ENCODE results near the gene RASL10A. TPM values are rescaled to one million over a fixed set of nuclear protein-coding genes. Genes with fewer than 3 reads are reported as not detected.

Gene RASL10A
- total RNA-seq, 1 donor from 2014 or later: 1.2 TPM

GRCh38 chr22:29326481-29326880 lies 11.0 kb upstream of the RASL10A start:
- intact Hi-C loops (cut with micrococcal nuclease): no loop called here
- no peak for ATAC-seq
- no peak for DNase-seq

- ATAC-seq (no peak), DNase-seq (no peak)
- intact Hi-C loops (cut with micrococcal nuclease): no loop called here
Observed at GRCh38 chr22:29325785-29326315, 10.4 kb upstream of the RASL10A start.

DNA sequence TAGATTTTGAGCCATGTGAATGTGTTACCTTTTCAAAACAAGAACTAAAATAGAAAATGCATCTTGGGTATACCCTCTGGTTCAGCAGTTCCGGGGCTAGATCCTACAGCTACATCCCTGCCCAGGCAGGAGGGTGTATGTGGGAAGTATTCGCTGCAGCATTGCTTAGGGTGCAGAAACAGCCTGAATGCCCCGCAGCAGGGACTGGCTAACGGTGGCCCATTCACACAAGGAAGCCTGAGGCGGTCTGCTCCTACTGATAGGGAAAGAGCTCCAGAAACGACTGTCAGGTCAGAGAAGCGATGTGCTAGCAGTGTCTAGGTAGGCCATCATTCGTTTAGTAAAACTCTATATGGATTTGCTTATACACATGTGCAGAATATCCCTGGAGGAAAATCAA lies 9.9 kb upstream of the RASL10A start:
- DNase-seq: no peak
- intact Hi-C loops (cut with micrococcal nuclease): no loop called here
- ATAC-seq: no peak

- DNase-seq (no peak), ATAC-seq (no peak)
- intact Hi-C loops (cut with micrococcal nuclease): no loop called here
Observed at GRCh38 chr22:29323641-29324040, 8.1 kb upstream of the RASL10A start.

GRCh38 chr22:29320546-29320945 lies 5.0 kb upstream of the RASL10A start:
- DNase-seq (no peak), ATAC-seq (no peak)
- intact Hi-C loops (cut with micrococcal nuclease): no loop called here

- intact Hi-C loops (cut with micrococcal nuclease): no loop called here
- ATAC-seq (no peak), DNase-seq (no peak)
Observed at GRCh38 chr22:29319072-29319471, 3.6 kb upstream of the RASL10A start.

DNA sequence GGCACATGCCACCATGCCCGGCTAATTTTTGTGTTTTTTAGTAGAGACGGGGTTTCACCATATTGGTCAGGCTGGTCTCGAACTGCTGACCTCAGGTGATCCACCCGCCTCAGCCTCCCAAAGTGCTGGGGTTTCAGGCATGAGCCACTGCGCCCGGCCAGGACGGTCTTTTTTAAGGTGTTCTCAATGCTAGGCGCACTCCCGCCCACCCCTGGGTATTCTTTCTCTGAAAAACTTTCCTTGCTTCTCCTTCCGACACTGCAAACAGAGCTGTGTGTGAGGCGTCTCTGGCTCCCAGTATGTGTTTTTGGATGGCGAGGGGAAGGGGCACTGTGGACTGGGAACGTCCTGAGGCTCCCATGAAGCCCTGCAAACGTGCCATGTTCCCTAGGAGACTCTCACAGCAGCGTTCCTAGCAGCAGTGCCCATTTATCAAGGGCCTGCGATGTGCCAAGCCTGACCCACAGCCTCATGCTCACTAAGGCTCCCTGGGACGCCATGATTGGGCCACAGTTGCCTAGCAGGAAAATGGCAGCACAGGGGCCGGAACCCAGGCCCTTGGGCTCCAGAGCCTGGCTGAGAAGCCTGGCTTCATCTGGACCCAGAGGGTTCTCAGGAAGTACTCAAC lies 2.4 kb upstream of the RASL10A start:
- DNase-seq (no peak), ATAC-seq (no peak)
- intact Hi-C loops (cut with micrococcal nuclease): no loop called here

DNA sequence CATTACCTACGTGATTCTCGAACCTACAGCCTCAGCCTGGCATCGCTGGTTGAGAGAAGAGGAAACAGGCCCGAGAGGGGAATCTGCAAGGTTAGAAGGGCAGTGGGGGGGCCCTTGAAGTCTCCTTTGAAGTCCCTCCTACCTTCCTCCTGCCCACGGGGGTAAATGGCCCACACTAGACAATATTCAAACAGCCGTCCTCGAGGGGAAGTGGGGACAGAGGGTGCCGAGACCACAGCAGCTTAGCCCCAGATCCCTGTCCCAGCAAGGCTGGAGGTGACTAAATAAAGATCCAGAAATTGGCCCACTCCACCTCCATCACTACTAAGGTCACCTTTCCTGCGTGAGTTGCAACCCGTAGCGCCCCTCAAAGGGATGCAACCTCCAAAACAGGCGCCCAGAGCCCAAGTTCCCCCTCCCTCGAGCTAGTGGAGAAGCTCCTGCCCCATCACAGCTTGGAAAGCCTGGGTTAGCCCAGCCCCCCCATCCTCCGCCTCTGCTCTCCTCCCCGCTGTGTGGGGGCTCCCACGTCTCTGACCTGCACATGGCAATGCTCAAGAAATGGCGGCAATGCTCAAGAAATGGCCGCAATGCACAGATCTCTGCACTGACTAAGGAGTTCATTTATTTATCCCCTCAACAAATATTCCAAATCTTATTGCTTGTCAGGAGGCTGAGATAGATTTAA lies 788 bp upstream of the RASL10A start:
- intact Hi-C loops (cut with micrococcal nuclease): no loop called here
- no peak for ATAC-seq

DNA sequence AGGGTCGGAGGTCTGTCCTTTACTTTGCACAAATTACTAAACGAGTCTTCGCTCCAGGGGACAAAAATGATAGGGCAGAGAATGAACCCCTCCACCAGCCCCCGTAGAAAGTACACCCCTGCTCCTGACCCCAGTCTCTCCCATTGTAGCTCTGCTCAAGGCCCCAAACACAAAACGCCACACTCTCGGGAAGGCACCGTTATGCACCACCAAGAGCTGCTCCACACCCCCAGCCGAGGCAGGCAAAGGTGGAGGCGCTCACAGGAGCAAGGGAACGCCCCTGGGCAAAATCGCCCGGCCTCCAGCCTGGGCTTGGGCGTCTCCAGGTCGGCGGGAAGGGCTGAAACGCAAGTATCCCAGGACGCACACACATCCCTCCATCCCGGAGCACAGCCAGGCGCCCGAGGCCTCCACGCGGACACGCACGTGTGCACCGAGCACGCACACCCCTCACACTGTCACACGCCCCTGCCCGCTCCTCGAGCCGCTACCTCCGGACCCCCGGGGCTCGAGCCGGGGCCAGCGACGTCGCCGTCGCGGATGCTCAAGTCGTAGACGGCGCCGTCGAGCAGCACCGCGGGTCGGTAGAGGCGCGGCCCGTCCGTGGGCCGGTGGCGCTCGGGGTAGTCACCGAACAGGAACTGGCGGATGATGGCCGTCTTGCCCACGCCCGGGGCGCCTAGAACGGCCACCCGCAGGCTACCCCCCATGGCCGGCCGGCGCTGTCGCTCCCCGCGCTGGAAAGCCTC lies 786 bp downstream of the RASL10A start:
- DNase-seq (no peak), ATAC-seq (no peak)
- intact Hi-C loops (cut with micrococcal nuclease): no loop called here

More for the DNA sequence above, 788 bp upstream of the RASL10A start:
- no peak for DNase-seq

DNA sequence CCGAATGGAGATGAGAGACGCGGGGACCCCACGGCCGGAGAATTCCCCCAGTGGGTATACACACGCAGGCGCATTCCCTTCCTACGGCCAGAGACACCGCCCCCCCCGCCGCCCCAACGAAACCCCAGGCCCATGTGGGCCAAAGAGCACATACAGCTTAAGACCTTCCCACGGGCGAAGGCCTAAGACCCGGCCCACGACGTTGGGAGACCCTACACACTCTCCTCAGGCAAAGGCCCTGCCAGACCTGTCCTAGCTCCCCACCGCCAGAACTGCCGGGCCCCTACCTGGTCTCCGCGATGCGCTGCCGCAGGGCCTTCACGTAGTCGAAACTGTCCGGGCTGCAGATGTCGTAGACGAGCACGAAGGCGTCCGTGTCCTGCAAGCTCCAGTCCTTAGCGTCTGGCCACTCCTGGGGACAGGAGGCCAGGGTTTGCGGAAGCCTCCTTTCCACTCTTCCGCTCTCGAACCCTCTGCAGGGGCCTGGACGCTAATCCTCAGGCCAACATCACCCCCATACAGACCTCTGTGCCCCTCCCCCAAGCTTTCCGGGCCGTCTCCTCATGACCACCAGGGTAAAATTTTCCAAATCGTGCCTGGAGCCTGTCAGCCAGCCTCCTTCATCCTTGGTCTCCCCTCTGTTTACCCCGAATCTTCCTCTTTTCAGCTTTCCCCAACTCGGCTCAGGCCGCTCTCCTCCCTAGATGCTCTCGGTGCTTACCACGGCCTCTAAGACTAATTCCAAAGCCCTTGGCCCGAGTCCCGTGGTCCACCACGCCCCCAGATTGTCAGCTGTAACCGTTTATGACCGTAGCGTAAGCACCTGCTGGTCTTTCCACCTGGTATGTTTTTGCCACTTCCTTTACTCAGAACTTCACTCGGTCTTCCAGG lies 1.7 kb downstream of the RASL10A start:
- ATAC-seq: no peak
- intact Hi-C loops (cut with micrococcal nuclease): no loop called here
- DNase-seq: no peak

GRCh38 chr22:29313126-29313575 lies 2.3 kb downstream of the RASL10A start:
- ATAC-seq: peak; percentile 2
- intact Hi-C loops (cut with micrococcal nuclease): no loop called here
- peak; percentile 67 for DNase-seq

- intact Hi-C loops (cut with micrococcal nuclease): no loop called here
- no peak for DNase-seq
- ATAC-seq: no peak
Observed at GRCh38 chr22:29312218-29313125, 3.0 kb downstream of the RASL10A start.

GRCh38 chr22:29311464-29312217 lies 3.9 kb downstream of the RASL10A start:
- ATAC-seq (peak; percentile 0), DNase-seq (peak; percentile 64)
- intact Hi-C loops (cut with micrococcal nuclease): no loop called here

GRCh38 chr22:29310863-29311339 lies 4.6 kb downstream of the RASL10A start:
- intact Hi-C loops (cut with micrococcal nuclease): no loop called here
- DNase-seq: peak; percentile 96
- ATAC-seq: peak; percentile 61

DNA sequence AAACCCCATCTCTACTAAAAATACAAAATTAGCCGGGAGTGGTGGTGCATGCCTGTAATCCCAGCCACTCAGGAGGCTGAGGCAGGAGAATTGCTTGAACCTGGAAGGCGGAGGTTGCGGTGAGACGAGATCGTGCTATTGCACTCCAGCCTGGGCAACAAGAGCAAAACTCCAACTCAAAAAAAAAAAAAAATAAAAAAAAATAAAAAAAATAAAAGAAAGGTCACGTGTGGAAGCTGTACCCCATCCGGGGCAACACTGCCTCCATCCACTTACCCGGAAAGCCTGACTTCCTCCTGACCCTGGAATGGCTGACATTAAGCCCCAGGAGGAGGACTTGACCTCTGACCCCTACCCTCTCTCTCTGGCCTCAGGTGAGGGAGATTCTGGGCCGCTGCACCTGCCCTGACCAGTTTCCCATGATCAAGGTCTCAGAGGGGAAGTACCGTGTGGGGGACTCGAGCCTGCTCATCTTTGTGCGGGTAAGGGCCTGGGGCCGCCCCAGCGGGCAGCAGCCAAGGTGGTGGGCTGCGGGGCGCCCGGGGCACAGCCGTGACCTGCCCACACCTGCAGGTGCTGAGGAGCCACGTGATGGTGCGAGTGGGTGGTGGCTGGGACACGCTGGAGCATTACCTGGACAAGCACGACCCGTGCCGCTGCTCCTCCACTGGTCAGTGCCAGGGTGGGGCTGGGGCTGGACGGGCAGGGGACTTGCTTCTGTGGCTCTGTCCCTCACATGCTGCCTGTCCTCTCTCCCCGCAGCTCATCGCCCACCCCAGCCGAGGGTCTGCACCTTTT lies 5.2 kb downstream of the RASL10A start:
- no peak for ATAC-seq
- no peak for DNase-seq
- intact Hi-C loops (cut with micrococcal nuclease): no loop called here

- intact Hi-C loops (cut with micrococcal nuclease): no loop called here
- peak; percentile 83 for DNase-seq
- peak; percentile 39 for ATAC-seq
Observed at GRCh38 chr22:29309332-29310064, 6.0 kb downstream of the RASL10A start.

Data from left ventricle myocardium superior (tissue), 1 donor.